Activated CD8-positive, alpha-beta memory T cell treated with anti-CD3 and anti-CD28 coated beads, Interleukin-2, amount 50 U/mL, for 48 hours (primary cell): Measurements from ENCODE around the gene KRTAP5-2.
"Not testable (repeated sequence)": the region's sequence is repeated elsewhere in the genome, so short reads cannot be mapped to it uniquely, and the experiment has no call there.

Experiments used
- DNase-seq: peaks from one replicate; pipeline ENCODE4 v3.0.0-alpha.2; 2020

The KRTAP5-2 gene, protein sequence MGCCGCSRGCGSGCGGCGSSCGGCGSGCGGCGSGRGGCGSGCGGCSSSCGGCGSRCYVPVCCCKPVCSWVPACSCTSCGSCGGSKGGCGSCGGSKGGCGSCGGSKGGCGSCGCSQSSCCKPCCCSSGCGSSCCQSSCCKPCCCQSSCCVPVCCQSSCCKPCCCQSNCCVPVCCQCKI

DNA sequence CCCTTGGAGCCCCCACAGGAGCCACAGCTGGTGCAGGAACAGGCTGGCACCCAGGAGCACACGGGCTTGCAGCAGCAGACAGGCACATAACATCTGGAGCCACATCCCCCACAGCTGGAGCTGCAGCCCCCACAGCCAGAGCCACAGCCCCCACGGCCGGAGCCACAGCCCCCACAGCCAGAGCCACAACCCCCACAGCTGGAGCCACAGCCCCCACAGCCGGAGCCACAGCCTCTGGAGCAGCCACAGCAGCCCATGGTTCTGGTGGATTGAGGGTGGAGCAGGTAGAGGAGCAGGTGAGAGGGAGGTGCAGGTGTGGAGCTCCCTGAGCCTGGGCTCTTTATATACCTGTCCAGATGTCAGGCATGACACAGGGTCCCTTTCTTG is at the start of gene KRTAP5-2:
KRTAP5-2 (minus strand) TSS at position 301 of the 387 bp plus-strand sequence; CDS start at position 257, 44 bp downstream.
- DNase-seq, result no peak

DNA sequence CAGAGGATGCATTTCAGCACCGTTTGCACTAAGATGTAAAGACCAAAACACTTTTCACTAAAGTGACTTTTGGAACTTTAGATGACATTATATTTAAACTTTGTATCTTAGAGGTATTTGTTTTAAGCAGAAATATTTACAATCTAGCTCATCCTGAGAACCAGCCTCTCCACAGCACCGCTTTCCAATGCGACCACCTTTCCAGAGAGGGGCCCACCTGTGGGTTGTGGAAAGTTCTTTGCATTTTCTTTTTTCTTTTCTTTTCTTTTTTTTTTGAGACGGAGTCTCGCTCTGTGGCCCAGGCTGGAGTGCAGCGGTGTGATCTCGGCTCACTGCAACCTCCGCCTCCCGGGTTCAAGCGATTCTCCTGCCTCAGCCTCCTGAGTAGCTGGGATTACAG is 48.4 kb upstream of the KRTAP5-2 start:
- DNase-seq, result not testable (repeated sequence)

DNA sequence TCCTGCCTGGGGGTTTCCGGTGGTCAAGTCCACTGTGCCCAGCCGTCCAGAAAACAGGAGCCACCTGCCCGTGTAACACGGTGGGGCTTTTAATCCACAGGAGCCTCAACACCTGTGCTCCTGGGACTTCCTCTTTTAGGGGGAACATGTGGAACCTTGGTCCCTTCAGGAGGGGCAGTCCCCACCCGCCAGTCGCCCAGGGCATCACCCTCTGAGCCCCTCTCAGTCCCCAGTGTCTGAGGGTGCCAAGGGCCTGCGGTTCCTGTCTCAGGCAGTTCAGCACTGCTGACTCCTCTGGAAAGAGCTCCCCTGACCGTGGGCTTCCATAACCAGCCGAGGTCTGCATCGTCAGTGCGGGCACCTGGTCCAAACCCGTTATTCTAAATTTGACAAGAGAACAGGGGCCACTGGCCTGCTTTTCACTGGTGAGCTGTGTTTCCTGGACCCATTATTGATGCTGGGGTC is 47.3 kb upstream of the KRTAP5-2 start:
- no peak for DNase-seq

DNA sequence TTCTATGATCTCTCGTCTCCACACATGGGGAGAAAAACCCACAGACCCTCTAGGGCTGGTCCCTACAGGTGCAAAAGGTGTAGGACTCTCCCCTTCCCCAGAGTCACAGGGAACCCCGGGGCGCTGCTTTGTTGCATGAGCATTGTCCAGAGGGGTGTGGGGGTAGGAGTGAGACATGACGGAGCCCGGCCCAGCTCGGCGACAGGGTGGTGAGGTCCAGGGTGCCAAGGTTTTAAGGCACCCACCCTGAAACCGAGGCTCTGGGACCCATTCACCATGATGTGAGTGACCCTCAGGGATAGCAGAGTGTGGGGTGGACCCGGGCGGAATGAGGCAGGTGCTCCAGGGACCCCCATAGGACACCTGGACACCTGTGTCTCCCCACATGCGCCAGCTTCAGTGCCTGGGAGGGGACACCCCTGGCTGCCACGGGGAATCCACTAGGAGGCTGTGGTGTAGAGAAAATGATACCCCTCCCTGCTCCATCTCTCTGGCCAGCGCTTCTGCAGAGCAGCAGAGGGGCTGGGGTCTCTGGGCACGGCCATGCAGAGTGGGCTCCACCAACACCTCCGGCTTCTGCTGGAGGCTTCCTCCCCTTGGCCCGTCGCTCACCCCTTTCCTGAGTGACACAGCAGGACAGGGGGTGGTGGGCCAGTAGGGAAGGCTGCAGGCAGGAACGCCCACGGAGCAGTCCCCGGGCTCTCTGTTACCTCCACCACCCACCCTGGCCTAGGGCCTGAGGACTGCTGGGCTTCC is 46.7 kb upstream of the KRTAP5-2 start:
- DNase-seq, result no peak

DNA sequence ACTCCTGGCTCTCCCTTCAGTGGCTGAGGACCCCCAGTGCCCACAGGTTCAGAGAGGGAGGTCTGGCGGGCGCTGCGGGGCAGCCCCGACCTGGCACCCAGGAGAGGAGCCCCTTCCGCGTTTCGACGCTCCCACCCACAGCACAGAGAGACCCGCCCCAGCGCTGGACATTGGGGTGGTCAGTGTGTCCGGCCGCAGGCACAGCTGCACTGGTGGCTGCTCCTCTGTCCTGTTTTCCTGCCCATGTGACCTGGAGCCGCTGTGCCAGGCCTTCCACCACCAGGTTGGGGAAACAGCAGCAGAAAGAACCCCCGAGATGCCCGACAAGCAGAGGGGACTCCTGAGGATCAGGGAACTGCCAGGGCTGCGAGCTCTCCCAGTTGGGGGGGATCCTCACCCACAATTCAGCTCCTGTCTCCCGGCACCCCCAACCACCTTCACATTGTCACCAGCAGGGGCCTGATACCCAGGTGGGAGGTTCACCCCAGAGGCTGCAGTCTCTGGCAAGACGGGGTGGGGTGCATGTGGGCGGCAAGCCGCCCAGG is 45.1 kb upstream of the KRTAP5-2 start:
- DNase-seq, result no peak

DNA sequence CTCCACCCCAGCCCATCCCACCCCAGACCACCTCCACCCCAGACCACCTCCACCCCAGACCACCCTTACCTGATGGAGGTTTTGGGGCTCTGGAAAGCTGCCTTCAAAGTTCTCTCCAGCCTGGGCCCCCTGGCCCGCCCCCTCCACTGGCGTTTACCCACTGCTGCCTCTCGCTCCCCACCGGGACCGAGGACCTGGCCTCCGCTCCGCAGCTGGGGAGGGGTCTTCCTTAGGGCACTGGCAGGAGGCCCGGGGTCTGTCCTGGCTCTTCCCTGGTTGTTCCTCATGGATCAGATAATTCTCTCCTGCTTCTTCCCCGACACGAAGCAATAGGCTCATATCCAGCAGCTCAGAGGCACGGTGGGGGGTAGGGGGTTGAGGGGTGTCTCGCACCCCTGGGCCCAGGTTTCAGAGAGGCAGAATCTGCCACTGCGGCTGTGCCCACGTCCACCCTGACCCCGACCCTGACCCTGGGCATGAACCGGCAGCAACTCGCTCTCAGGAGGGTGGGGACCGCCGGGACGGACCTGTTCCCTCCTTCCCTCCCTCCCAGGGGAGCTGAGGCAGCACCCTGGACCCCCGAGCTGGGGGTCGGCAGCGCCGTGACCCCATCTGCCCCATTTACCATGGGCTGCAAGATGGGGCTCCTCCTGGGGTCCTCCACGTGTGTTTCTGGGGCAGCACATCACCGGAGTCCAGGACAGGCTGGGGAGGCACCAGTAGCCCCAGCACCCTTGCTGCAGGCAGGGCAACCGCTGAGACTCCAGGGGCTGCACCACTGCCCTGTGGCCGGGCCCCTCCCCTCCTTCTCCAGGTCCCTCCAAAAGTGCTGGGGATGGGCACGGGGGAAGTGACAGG is 44.4 kb upstream of the KRTAP5-2 start:
- DNase-seq, result no peak

DNA sequence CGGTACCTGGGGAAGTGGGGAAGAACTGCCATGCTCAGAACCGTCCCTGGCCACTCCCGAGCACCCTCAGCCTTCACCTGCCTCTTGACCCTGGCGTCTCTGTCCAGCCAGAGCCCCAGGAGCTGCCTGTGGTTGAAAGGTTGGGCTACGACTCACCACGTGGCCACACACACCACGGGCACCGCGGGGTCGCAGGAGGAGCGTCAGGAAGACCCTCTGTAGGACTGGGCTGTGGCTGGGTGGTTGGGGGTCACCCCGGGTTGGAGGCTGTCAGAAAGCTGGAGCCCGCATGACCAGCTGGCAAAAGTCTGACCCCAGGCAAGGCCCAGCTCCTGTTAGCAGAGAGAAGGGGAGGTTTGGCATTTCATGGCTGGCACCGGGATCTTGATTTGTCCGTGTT is 43.0 kb upstream of the KRTAP5-2 start:
- no peak for DNase-seq

DNA sequence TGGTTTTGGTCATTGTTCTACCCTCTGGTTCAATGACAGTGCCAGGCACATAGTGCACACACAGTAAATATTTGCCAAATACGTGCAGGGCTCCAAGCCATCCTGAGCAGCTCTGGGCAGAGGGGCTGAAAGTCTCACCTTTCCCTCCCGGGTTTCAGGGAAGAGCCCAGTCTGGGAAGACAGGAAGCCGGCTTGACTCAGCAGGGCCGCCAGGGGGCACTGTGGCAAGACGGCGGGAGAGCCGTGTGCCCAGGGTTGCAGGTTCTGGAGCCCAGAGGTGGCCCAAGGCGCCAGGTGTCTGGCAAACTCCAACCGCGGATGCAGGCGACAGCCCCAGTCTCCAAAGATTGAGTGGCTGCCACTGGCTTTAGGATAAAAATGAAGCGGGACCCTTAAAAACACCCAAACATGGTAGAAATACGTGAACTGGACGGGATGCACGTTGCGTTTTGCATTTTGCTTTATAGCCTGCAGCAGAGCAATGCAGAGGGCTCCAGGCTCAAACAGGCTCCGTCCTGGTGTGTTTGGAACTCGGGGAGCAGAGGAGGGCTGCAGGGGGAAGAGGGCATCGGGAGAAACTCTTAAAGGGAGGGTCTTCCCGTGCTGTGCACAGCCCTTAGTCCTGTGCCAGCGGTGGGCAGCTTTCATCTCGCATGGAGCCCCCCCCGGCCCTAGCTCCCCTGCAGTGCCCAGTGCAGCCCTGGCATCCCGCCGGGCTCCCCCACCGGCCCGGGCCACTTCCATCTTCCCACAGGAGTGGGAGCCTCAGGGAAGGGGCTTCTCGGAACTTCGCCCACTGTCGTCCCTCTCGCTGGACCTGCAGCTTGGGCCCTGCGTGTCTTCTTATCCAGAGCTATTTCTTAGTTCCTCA is 42.2 kb upstream of the KRTAP5-2 start:
- peak; percentile 69 for DNase-seq

DNA sequence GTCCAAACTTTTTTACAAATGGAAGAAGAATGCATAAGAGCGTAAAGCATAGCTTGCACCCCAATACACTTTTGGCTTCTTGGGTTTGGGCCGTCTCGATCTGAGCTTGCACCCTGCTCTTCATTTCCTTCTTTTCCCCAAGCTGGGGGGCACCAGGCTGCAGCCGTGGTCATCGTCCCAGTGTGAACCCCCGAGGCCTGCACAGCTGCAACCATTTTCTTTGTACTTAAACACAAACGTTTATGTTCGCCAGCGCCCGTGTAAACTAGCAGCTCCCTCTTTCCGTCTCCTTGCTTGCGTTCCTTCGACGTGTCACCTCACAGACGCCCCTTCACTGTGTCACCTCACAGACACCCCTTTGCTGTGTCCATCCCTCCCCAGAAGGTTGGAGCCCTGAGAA is 41.6 kb upstream of the KRTAP5-2 start:
- DNase-seq, result no peak

DNA sequence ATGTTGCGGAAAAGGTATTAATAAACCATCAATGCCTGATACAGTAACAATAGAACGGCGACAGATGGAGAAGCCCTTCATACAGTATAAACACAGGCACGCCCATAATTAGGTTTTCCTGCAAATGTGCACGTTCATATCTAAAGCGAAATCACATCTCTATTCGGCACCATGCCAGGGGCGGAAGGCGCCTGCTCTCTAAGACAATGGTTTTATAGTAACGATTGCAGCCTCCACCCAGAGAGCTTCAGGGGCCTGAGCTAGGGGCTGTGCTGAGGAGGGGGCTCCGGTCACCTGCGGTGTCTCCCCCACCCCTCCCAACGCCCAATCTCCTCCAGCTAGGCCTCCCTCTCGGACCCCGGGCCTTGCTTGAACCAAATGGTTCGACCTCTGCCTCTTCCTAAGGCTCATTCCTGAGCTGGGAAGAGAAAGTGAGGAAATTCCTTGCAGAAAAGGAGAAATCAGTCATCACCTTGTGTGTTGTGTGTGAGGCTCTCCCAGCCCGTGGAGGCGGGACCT is 41.1 kb upstream of the KRTAP5-2 start:
- DNase-seq, result no peak

DNA sequence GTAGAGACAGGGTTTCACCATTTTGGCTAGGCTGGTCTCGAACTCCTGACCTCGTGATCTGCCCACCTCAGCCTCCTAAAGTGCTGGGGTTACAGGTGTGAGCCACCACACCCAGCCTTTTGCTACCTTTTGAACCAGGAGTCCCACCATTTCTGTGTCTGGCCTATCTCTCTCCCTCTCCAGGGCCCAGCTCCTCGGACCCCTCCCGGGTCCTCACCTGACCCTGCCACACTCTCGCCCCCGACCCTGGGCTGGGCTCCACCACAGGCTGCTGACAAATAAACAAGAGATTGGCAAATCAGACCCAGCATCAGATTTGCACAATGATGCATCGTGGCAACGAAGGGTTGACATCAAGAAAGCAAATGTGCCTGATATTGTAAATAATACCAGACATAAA is 40.2 kb upstream of the KRTAP5-2 start:
- DNase-seq, result no peak

DNA sequence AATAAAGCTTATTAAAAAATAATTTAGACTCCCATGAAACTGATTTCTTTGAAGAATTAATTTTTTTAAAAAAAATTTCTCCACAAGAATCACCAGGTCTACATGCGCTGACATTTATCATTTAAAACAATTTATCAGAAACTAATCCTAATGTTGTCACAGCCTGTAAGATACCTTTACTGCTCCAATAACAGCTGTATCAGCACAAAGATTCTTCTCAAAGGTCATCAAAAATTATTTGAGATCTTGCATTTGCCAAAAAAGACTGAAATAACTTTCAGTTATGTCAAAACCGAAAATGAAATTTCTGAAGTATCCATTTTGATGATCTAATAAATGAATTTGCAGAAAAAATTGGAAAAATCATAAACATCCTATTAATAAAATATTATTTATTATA is 39.5 kb upstream of the KRTAP5-2 start:
- DNase-seq, result no peak

DNA sequence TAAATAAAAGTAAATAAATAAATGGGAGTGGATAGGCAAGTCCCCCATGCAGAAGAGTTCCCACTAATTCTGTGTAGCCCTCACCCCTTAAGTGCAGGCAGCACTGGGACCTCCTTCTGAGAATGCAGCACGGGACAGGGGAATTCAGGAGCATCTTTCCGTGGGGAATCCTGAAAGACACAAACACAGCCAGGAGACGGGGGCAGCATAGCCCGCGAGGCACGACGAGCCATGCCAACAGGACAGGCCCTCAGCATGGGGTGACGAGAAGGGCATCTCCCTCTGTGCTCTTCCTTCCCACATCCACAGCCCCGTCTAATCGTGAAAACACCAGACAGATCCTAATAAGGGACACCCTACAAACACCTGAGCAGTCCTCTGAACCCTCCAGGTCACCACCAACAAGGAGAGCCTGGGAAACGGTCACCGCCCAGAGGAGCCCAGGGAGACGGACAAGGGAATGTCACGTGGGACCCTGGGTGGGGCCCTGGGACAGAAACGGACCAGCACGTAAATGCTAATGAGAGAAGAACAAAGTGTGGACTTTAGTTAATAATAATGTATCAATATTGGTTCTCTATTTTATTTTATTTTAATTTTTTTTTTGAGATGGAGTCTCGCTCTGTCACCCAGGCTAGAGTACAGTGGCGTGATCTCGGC is 38.3 kb upstream of the KRTAP5-2 start:
- DNase-seq, result no peak

DNA sequence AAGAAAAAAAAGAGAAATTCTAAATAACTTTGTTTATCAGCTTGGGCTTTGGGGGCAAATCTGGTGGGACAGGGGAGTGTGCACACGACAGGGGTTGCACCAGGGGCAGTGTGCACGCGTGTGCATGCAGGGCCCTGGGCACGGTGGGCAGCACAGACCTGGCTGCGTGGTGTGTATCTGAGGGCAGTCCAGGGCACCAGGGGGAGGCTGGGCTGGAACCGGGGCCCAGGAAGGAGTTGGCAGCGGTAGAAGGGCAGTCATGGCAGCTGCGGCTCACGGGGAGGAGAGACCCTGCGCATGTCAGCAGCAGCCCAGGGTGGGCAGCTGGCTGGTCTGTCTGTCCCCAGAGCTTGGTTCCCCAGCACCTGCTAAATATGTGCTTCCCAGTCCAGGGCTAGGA is 35.8 kb upstream of the KRTAP5-2 start:
- no peak for DNase-seq

DNA sequence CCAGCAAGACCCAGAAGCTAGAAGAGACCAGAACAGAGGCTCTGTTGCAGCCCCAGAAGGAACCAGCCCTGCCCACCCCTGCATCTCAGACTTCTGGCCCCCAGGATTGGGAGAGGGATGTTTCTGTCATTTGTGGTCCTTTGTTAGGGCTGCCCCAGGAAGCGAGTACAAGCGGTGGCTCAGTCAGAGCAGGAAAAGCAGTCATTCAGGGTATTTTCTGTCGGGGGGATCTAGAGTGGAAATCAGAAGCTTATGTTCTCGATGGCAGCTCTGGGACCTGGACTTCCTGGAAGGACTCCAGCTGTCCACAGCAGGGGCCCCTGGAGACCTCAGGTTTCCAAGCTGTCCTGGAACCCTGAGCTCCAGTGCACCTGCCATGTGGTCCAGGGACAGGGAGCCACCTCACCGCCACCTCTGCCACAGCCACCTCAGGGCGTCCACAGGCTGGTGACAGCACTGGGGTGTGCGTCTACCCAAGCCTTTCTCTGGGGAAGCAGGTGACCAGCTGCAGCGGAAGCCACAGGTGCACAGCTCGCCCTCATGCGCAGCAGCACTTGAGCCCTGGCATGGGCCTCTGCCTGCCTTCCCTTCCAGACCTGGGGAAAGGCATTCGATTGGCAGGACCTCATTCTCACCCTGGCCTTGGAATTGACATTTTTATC is 34.1 kb upstream of the KRTAP5-2 start:
- DNase-seq, result no peak

DNA sequence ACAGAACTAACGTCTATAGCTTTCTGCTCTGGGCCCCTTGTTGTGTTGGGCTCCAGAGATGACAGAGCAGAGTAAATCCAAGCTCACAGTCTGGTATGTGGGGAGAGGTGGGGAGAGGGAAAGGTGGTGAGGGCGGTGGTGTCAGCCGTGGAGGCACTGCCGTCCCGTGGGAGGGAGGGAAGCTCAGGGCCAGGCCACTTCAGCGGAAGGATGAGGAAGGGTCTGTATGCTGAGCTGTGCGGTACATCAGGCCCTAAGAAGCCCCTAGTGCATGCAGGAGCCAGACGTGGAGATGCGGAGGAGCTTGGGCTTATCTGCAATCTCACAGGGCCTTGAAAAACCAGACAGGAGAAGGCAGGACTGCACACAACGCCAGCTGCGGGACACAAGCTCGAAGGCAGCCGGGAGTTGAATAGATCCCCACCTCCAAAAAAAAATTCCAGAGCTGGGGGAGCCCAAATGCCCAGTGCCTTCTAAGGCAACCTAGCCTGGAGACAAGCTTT is 33.0 kb upstream of the KRTAP5-2 start:
- no peak for DNase-seq

DNA sequence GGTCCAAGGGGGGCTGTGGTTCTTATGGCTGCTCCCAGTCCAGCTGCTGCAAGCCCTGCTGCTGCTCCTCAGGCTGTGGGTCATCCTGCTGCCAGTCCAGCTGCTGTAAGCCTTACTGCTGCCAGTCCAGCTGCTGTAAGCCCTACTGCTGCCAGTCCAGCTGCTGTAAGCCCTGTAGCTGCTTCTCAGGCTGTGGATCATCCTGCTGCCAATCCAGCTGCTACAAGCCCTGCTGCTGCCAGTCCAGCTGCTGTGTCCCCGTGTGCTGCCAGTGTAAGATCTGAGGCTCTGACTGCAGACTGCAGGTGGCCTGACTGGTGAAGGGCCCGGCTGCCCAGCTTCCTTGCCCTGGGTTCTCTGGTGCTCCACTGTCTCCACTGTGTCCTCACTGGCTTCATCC is 32.2 kb upstream of the KRTAP5-2 start:
- DNase-seq, result no peak

DNA sequence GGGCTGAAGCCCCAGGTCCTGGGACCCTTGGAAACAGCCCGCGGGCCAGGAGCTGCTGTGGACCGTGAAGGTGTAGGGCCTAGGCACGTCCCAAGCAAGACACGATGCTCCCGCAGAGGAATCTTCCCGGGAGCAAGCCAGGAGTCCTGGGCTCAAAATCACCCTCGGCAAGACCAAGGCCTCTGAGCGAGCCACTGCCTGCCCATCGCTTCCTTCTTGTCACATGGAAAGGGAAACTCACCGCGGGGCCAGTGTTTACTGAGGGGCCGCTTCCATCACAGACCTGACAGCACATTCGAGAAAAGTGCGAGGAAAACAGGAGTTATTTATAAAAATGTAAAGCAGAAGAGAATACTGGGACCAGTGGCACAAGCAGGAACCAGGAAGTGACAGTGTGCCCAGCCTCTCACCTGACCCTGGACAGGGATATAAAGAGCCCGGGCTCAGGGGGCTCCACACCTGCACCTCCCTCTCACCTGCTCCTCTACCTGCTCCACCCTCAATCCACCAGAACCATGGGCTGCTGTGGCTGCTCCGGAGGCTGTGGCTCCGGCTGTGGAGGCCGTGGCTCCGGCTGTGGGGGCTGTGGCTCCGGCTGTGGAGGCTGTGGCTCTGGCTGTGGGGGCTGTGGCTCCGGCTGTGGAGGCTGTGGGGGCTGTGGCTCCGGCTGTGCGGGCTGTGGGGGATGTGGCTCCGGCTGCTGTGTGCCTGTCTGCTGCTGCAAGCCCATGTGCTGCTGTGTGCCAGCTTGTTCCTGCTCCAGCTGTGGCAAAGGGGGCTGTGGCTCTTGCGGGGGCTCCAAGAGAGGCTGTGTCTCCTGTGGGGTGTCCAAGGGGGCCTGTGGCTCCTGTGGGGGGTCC is 31.5 kb upstream of the KRTAP5-2 start, which contains the start of gene KRTAP5-5:
KRTAP5-5 (plus strand) TSS at position 450 of the 860 bp plus-strand sequence; CDS start at position 516, 66 bp downstream.
- DNase-seq, result no peak

DNA sequence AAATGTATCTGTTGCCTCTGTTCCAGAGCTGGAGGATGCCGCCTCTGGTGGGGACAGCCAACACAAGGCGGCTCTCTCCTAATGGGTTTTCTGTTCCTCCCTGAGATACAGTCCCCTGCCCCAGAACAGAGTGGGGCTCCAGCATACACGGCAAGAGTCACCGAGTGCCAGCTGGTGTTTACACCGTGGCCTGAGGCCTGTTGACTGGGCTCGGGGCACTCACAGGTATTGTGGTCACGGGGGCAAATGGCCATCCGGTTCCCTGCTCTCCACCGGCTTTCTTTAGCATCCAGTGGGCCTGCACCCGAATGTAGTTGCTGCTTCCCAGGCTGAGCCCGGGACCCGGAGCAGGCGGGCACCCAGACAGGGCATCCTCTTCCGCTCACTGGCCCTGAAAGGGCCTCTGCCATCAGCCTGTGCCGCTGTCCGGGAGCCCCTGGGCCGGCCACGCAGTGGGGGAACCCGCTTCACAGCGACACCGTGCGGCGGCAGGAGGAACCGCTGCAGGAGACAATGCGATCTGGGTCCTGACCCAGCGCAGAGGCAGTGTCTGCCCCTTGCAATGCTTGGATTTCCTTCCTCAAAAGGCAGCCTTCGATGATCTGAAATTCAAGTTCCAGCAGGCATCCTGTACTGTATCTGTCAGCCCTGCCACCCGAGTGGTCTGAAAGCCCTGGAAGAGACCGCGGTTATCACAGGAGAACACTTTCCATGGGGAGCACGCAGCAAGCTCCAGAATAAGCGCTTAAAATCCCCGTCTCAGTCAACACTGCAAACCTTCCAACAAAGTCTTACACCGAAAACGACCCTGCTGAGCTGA is 30.6 kb upstream of the KRTAP5-2 start:
- peak; percentile 90 for DNase-seq
